GM12878 (cell line): ENCODE results near the gene DENND4C. TPM values are rescaled to one million over a fixed set of nuclear protein-coding genes. Genes with fewer than 3 reads are reported as not detected.
A peak's percentile ranks its signal among the peaks of the same experiment; 100 is the strongest.

Source experiments
- ATAC-seq: fragments of 200-7000 bp; cut with Tn5 transposase; 3 replicates; pipeline ENCODE4 v1.9.1; 2020; ENCODE audit warnings: mild to moderate bottlenecking, moderate library complexity
- BruUV-seq: library from RNA; stranded (reverse); fragments of 400-500 nt; replicated peaks from 2 replicates; lab custom pipeline; 2021; lab: Mats Ljungman, UMichigan
- CTCF ChIA-PET: fragments of 300-600 bp; sonication (Branson Sonifier 250); formaldehyde crosslinking; extraction: SDS; loops from one replicate; lab custom pipeline; 2021; ENCODE audit warnings: inconsistent platforms; lab: Yijun Ruan, JAX
- POLR2A ChIA-PET: fragments of 350-600 bp; formaldehyde crosslinking; extraction: SDS; loops from one replicate; lab custom pipeline; 2021; ENCODE audit warnings: inconsistent platforms; lab: Charles Lee
- RAD21 ChIA-PET: fragments of 300-600 bp; sonication (Branson Sonifier 250); formaldehyde crosslinking; loops from one replicate; lab custom pipeline; 2023; ENCODE audit warnings: antibody characterized with exemption; ENCODE audit not compliant: unreplicated experiment; lab: Charles Lee
- SMC1A ChIA-PET: fragments of 300-600 bp; sonication (Branson Sonifier 250); formaldehyde crosslinking; loops from one replicate; lab custom pipeline; 2023; ENCODE audit not compliant: unreplicated experiment, uncharacterized antibody; lab: Charles Lee
- DNase-seq: peaks from one replicate; pipeline ENCODE4 v3.0.0-alpha.2; 2011; ENCODE audit warnings: low read depth, low spot score
- FAIRE-seq: peaks from 3 replicates; lab custom pipeline; 2011; peaks lifted over from hg19 to GRCh38; lab: Jason Lieb, UNC
- H2AFZ ChIP-seq: 2 replicates; pipeline ENCODE4 v1.6.0; 2011; ENCODE audit warnings: low read depth, low read length, control low read depth; ENCODE audit not compliant: control insufficient read depth
- H3K27ac ChIP-seq: 2 replicates; pipeline ENCODE4 v1.5.1; 2011; ENCODE audit warnings: control low read depth; ENCODE audit not compliant: control insufficient read depth, insufficient read depth
- H3K27me3 ChIP-seq, 2 experiments: replicated peaks in 1 of 2; 2 replicates each; pipeline versions ENCODE4 v1.6.0 to v1.6.1; 2011; ENCODE audit warnings: low read length in 1 of 2; ENCODE audit not compliant: control insufficient read depth in 2 of 2, insufficient read depth in 2 of 2
- H3K36me3 ChIP-seq, 2 experiments: 2 replicates each; pipeline ENCODE4 v1.5.1; 2011; ENCODE audit warnings: low read length in 1 of 2; ENCODE audit not compliant: control insufficient read depth in 2 of 2, insufficient read depth in 2 of 2
- H3K4me1 ChIP-seq: 2 replicates; pipeline ENCODE4 v1.6.1; 2011; ENCODE audit warnings: mild to moderate bottlenecking, low read length, moderate library complexity, mixed read lengths; ENCODE audit not compliant: control insufficient read depth, insufficient read depth
- H3K4me2 ChIP-seq: 2 replicates; pipeline ENCODE4 v1.6.0; 2011; ENCODE audit warnings: control low read depth; ENCODE audit not compliant: control insufficient read depth, insufficient read depth
- H3K4me3 ChIP-seq: fragments of 200-600 bp; sonication (generic); 2 replicates; pipeline ENCODE4 v1.5.1; 2016
- H3K79me2 ChIP-seq: 2 replicates; pipeline ENCODE4 v1.6.0; 2011; ENCODE audit warnings: low read length; ENCODE audit not compliant: control insufficient read depth, insufficient read depth
- H3K9ac ChIP-seq: 2 replicates; pipeline ENCODE4 v1.8.0; 2011; ENCODE audit warnings: low read length, control low read depth, mixed read lengths; ENCODE audit not compliant: control insufficient read depth, insufficient read depth
- H3K9me3 ChIP-seq: replicated peaks from 3 replicates; pipeline ENCODE4 v1.5.1; 2011; ENCODE audit warnings: mild to moderate bottlenecking, low read length; ENCODE audit not compliant: control insufficient read depth, insufficient read depth
- H4K20me1 ChIP-seq: 2 replicates; pipeline ENCODE4 v1.6.0; 2011; ENCODE audit not compliant: control insufficient read depth, insufficient read depth
- CREB1 ChIP-seq: IDR thresholded peaks from 2 replicates; pipeline ENCODE4 v1.6.1; 2012; ENCODE audit warnings: low read depth, mild to moderate bottlenecking, inconsistent platforms
- HCFC1 ChIP-seq: fragments of 150-350 bp; IDR thresholded peaks from 2 replicates; pipeline ENCODE4 v1.6.1; 2014; ENCODE audit warnings: low read length
- IRF3 ChIP-seq: fragments of 450-650 bp; IDR thresholded peaks from 2 replicates; pipeline ENCODE4 v1.6.1; 2014; ENCODE audit warnings: mild to moderate bottlenecking
- MEF2B ChIP-seq: fragments of 450-650 bp; IDR thresholded peaks from 2 replicates; pipeline ENCODE4 v1.6.1; 2018; ENCODE audit warnings: mild to moderate bottlenecking, moderate library complexity; ENCODE audit not compliant: partially characterized antibody, poor library complexity, severe bottlenecking
- RFX5 ChIP-seq: IDR thresholded peaks from 2 replicates; pipeline ENCODE4 v1.6.1; 2011; ENCODE audit warnings: low read depth, low read length, improper control_type of control experiment
- SIX5 ChIP-seq: IDR thresholded peaks from 2 replicates; pipeline ENCODE4 v1.6.1; 2011; ENCODE audit warnings: mild to moderate bottlenecking, low read depth, low read length, moderate library complexity; ENCODE audit not compliant: severe bottlenecking
- SMAD5 ChIP-seq: IDR thresholded peaks from 2 replicates; pipeline ENCODE4 v1.6.1; 2016; ENCODE audit warnings: antibody characterized with exemption, low read depth
- WGBS: methylation state at CpG from one replicate; pipeline ENCODE4 v1.1.6; 2016; ENCODE audit warnings: low lambda C conversion rate; ENCODE audit not compliant: insufficient replicate concordance, insufficient coverage; ENCODE audit errors: missing lambda C conversion rate; 5-methylcytosine and 5-hydroxymethylcytosine counted together
- in situ Hi-C: fragments of 300-500 bp; cut with MboI; formaldehyde crosslinking; loops from 9 replicates; pipeline ENCODE4 v1.14.3; 2018; ENCODE audit warnings: mixed read lengths
- intact Hi-C: fragments of 100-400 bp; cut with micrococcal nuclease; formaldehyde crosslinking; loops from one replicate; pipeline ENCODE4 v1.14.2; 2022; ENCODE audit not compliant: unreplicated experiment
- polyA plus RNA-seq, 11 experiments: library from polyadenylated mRNA; depleted of rRNA in 4 of 11; unstranded in 6 of 11; stranded (reverse) in 5 of 11; fragments of >200 nt; fragmentation: Nextera tagmentation in 4 of 11; fragmentation: Illumina TruSeq in 1 of 11; extraction: Ambion mirVana in 4 of 11; extraction: Trizol in 1 of 11; gene quantifications; 1 replicate in 1 of 11; 2 replicates in 10 of 11; pipeline versions ENCODE4 v1.2.1 to v1.2.3, GENCODE V29; 2011 to 2016; ENCODE audit warnings: inconsistent platforms in 2 of 11, missing spikeins in 2 of 11, low read depth in 1 of 11
- total RNA-seq, 4 experiments: library from RNA; depleted of rRNA in 3 of 4; stranded (reverse); fragments of >200 nt in 3 of 4; fragmentation: Illumina TruSeq in 1 of 4; extraction: Trizol in 1 of 4; gene quantifications; 2 replicates each; pipeline versions ENCODE4 v1.2.1 to v1.2.3, GENCODE V29; 2013 to 2021

DENND4C gene
- total and polyA plus RNA-seq, 10 of the 15 experiments (the other 5 are each of a cell fraction or from before 2014, with no cell fraction given): 8.2 to 49.3 (median 24.7) TPM

GRCh38 chr9:19209188-19209587 lies 21.3 kb upstream of the DENND4C start:
- RAD21 ChIA-PET: no interaction called here
- 49% methylated on average over 4 of the region's 4 CpGs for WGBS
- Histone ChIP-seq H3K79me2 (no peaks in the 10 kb centered on the region), H2AFZ (no peak overlapping the region), H3K27me3 (no peaks in the 10 kb centered on the region), H3K36me3 (no peaks in the 10 kb centered on the region), H3K9me3 (no peaks in the 10 kb centered on the region), H3K4me2 (no peak overlapping the region), H3K9ac (no peak overlapping the region), H3K4me3 (no peak overlapping the region), H3K4me1 (no peaks in the 10 kb centered on the region), H4K20me1 (no peaks in the 10 kb centered on the region), H3K27ac (no peak overlapping the region)
- no peak for ATAC-seq
- POLR2A ChIA-PET: no interaction called here
- no peak for DNase-seq
- BruUV-seq: no TSS peak
- SMC1A ChIA-PET: interaction anchor here (0.6 to 0.8 kb wide), 3 partner anchors 10 to 76 kb away, joined by 3 read pairs; no protein-coding TSS in a partner anchor
- in situ Hi-C loops (no loop called here), intact Hi-C loops (no loop called here)
- TF ChIP-seq RFX5 (no peak), CREB1 (no peak), SIX5 (no peak), MEF2B (no peak)
- CTCF ChIA-PET: interaction anchor here (1.3 kb wide), 1 partner anchor 73 kb away, joined by 4 read pairs; no protein-coding TSS in a partner anchor
- FAIRE-seq: peak; percentile 18

DNA sequence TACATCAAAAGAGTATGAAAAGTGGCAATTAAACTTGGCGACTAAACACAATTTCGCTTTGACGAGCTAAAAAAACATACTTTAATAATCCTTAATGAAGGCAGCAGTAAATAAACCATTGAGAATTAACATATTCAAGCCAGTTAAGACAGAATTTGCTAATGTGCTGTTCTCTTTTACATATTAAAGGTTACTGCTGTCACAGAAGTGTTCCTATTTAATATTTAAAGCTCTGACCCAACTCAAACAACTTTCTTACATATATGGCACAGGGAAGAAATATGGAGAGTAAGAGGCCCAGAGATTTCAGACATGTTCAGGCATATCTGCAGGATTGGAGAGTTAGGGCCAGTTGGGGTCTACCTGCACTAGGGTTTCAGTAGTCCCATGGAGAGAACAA lies 16.7 kb upstream of the DENND4C start:
- Histone ChIP-seq H3K27me3 (no peaks in the 10 kb centered on the region), H3K9ac (no peak overlapping the region), H3K4me1 (no peaks in the 10 kb centered on the region), H3K4me2 (no peak overlapping the region), H3K4me3 (no peak overlapping the region), H3K79me2 (no peaks in the 10 kb centered on the region), H2AFZ (no peak overlapping the region), H3K9me3 (no peaks in the 10 kb centered on the region), H3K36me3 (no peaks in the 10 kb centered on the region), H3K27ac (no peak overlapping the region), H4K20me1 (no peaks in the 10 kb centered on the region)
- no peak for ATAC-seq
- RAD21 ChIA-PET: no interaction called here
- SMC1A ChIA-PET: interaction anchor here (2.3 kb wide), 1 partner anchor 11 kb away, joined by 9 read pairs; no protein-coding TSS in a partner anchor
- TF ChIP-seq IRF3 (no peak), HCFC1 (no peak), SMAD5 (no peak)
- CTCF ChIA-PET: no interaction called here
- POLR2A ChIA-PET: no interaction called here
- no peak for DNase-seq
- in situ Hi-C loops (no loop called here), intact Hi-C loops (no loop called here)
- WGBS: 79% methylated on average over 3 of the region's 3 CpGs
- BruUV-seq: no TSS peak
- no peak for FAIRE-seq
